Stomach (tissue), 4 donors: ENCODE data around the gene MRPL53.

Experiments used
- POLR2A ChIP-seq, 4 donors: fragments of 450-650 bp; IDR thresholded peaks; one replicate each; pipeline ENCODE4 v1.6.1; 2016; ENCODE audit warnings: antibody characterized with exemption in 4 of 4, control low read depth in 2 of 4, mild to moderate bottlenecking in 1 of 4, moderate library complexity in 1 of 4
- TF ChIP-seq, protein P1 (sequence below), 7 experiments: fragments of 450-650 bp in 4 of 7; fragments of 200-600 bp in 3 of 7; sonication (generic) in 3 of 7; IDR thresholded peaks; one replicate each; pipeline ENCODE4 v1.5.1; 2016 to 2019; ENCODE audit warnings: antibody characterized with exemption in 7 of 7, control low read depth in 2 of 7, mild to moderate bottlenecking in 1 of 7

DNA sequence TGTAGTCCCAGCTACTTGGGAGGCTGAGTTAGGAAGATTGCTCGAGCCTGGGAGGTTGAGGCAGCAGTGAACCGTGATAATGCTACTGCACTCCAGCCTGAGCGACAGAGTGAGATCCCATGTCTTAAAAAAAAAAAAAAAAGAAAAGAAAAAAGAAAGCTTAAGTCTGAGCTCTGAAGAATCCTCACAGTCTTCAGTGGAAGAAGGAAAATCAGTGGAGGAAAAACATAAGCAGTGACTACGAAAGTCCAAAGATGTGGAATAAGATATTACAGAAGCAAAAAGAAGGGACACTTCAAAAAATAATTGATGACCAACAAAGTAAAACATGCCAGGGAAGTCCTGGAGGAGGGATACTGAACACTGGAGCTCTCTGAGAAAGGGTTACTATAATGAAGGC is 37.8 kb upstream of the MRPL53 start:
- TF ChIP-seq, protein P1, sequence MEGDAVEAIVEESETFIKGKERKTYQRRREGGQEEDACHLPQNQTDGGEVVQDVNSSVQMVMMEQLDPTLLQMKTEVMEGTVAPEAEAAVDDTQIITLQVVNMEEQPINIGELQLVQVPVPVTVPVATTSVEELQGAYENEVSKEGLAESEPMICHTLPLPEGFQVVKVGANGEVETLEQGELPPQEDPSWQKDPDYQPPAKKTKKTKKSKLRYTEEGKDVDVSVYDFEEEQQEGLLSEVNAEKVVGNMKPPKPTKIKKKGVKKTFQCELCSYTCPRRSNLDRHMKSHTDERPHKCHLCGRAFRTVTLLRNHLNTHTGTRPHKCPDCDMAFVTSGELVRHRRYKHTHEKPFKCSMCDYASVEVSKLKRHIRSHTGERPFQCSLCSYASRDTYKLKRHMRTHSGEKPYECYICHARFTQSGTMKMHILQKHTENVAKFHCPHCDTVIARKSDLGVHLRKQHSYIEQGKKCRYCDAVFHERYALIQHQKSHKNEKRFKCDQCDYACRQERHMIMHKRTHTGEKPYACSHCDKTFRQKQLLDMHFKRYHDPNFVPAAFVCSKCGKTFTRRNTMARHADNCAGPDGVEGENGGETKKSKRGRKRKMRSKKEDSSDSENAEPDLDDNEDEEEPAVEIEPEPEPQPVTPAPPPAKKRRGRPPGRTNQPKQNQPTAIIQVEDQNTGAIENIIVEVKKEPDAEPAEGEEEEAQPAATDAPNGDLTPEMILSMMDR (IDR thresholded peaks at IDR 0.05): no peak
- no peak for TF ChIP-seq POLR2A (IDR thresholded peaks at IDR 0.05)
